GM23338 (cell line): ENCODE data around the gene MAN2B2. TPM values are rescaled to one million over a fixed set of nuclear protein-coding genes. Genes with fewer than 3 reads are reported as not detected.

Experiments used
- ATAC-seq: fragments of 200-7000 bp; cut with Tn5 transposase; 3 replicates; pipeline ENCODE4 v1.9.1; 2020
- DNase-seq: peaks from one replicate; pipeline ENCODE4 v3.0.0-alpha.2; 2015; ENCODE audit warnings: low spot score
- H2AFZ ChIP-seq: fragments of 200-600 bp; sonication (generic); 2 replicates; pipeline ENCODE4 v1.8.0; 2016; ENCODE audit warnings: antibody characterized with exemption, mild to moderate bottlenecking, moderate library complexity
- H3F3A ChIP-seq: fragments of 200-600 bp; sonication (generic); replicated peaks from 2 replicates; pipeline ENCODE4 v1.8.0; 2017; ENCODE audit warnings: antibody characterized with exemption, mixed run types, low read depth
- H3K27ac ChIP-seq: fragments of 200-600 bp; sonication (generic); 2 replicates; pipeline ENCODE4 v1.6.1; 2016; ENCODE audit warnings: low read depth
- H3K27me3 ChIP-seq: fragments of 200-600 bp; sonication (generic); 2 replicates; pipeline ENCODE4 v1.8.0; 2016; ENCODE audit warnings: mild to moderate bottlenecking, mixed run types, moderate library complexity; ENCODE audit not compliant: insufficient read depth
- H3K36me3 ChIP-seq: fragments of 200-600 bp; sonication (generic); 2 replicates; pipeline ENCODE4 v1.8.0; 2016; ENCODE audit warnings: mild to moderate bottlenecking; ENCODE audit not compliant: insufficient read depth
- H3K4me1 ChIP-seq: fragments of 200-600 bp; sonication (generic); 2 replicates; pipeline ENCODE4 v1.8.0; 2016; ENCODE audit warnings: mild to moderate bottlenecking, moderate library complexity; ENCODE audit not compliant: insufficient read depth
- H3K4me2 ChIP-seq: fragments of 200-600 bp; sonication (generic); 2 replicates; pipeline ENCODE4 v1.7.1; 2017; ENCODE audit warnings: mixed run types
- H3K4me3 ChIP-seq: fragments of 200-600 bp; sonication (generic); 2 replicates; pipeline ENCODE4 v1.6.1; 2016; ENCODE audit warnings: mixed run types
- H3K79me2 ChIP-seq: fragments of 200-600 bp; sonication (generic); replicated peaks from 2 replicates; pipeline ENCODE4 v1.8.0; 2017; ENCODE audit warnings: mild to moderate bottlenecking; ENCODE audit not compliant: insufficient read depth
- H3K9me2 ChIP-seq: fragments of 200-600 bp; sonication (generic); 2 replicates; pipeline ENCODE4 v1.8.0; 2017; ENCODE audit not compliant: insufficient read depth
- H4K20me1 ChIP-seq: fragments of 200-600 bp; sonication (generic); replicated peaks from 2 replicates; pipeline ENCODE4 v1.8.0; 2017; ENCODE audit warnings: mild to moderate bottlenecking; ENCODE audit not compliant: insufficient read depth
- H3K27ac Mint-ChIP-seq: 2 replicates; pipeline ENCODE4 v1.8.0; 2020; ENCODE audit warnings: inconsistent platforms, mild to moderate bottlenecking, moderate library complexity, mixed read lengths
- H3K27me3 Mint-ChIP-seq: 3 replicates; pipeline ENCODE4 v1.8.0; 2022; ENCODE audit warnings: low read depth, mild to moderate bottlenecking, moderate library complexity, mixed read lengths, inconsistent platforms; ENCODE audit not compliant: insufficient read depth, poor library complexity
- H3K36me3 Mint-ChIP-seq: 3 replicates; pipeline ENCODE4 v1.8.0; 2021; ENCODE audit warnings: low read depth, mild to moderate bottlenecking, inconsistent platforms, moderate library complexity, mixed read lengths
- H3K4me1 Mint-ChIP-seq: 3 replicates; pipeline ENCODE4 v1.8.0; 2020; ENCODE audit warnings: mild to moderate bottlenecking, inconsistent platforms, mixed read lengths
- H3K4me3 Mint-ChIP-seq: 3 replicates; pipeline ENCODE4 v1.8.0; 2021; ENCODE audit warnings: moderate library complexity, mild to moderate bottlenecking, inconsistent platforms, mixed read lengths
- H3K9me3 Mint-ChIP-seq: 3 replicates; pipeline ENCODE4 v1.8.0; 2020; ENCODE audit warnings: moderate library complexity, mild to moderate bottlenecking, inconsistent platforms, mixed read lengths
- CREB1 ChIP-seq: fragments of 250-450 bp; sonication (Bioruptor Pico); IDR thresholded peaks from 2 replicates; pipeline ENCODE4 v1.5.0; 2020; ENCODE audit warnings: low read depth, mild to moderate bottlenecking, moderate library complexity
- EZH2 ChIP-seq: fragments of 200-600 bp; sonication (generic); IDR thresholded peaks from one replicate; pipeline ENCODE4 v1.8.0; 2017; ENCODE audit warnings: antibody characterized with exemption, mild to moderate bottlenecking, low read depth; ENCODE audit not compliant: unreplicated experiment
- EZH2phosphoT487 ChIP-seq: fragments of 200-600 bp; sonication (generic); IDR thresholded peaks from one replicate; pipeline ENCODE4 v1.8.1; 2018; ENCODE audit warnings: antibody characterized with exemption; ENCODE audit not compliant: unreplicated experiment
- JUNB ChIP-seq: IDR thresholded peaks from one replicate; pipeline ENCODE4 v1.6.1; 2016; ENCODE audit warnings: antibody characterized with exemption; ENCODE audit not compliant: unreplicated experiment
- NANOG ChIP-seq: IDR thresholded peaks from 2 replicates; pipeline ENCODE4 v1.6.1; 2016; ENCODE audit warnings: antibody characterized with exemption, borderline replicate concordance
- POLR2AphosphoS5 ChIP-seq: IDR thresholded peaks from 2 replicates; pipeline ENCODE4 v1.6.1; 2016; ENCODE audit warnings: antibody characterized with exemption, low read depth
- STAT1 ChIP-seq: IDR thresholded peaks from one replicate; pipeline ENCODE4 v1.6.1; 2016; ENCODE audit warnings: antibody characterized with exemption; ENCODE audit not compliant: unreplicated experiment
- ZNF114 ChIP-seq: fragments of 250-450 bp; sonication (Bioruptor Pico); IDR thresholded peaks from 2 replicates; pipeline ENCODE4 v1.5.0; 2020; ENCODE audit warnings: mild to moderate bottlenecking, moderate library complexity
- ZNF331 ChIP-seq: fragments of 250-450 bp; sonication (Bioruptor Pico); IDR thresholded peaks from 2 replicates; pipeline ENCODE4 v1.5.0; 2020; ENCODE audit warnings: low read depth, mild to moderate bottlenecking, moderate library complexity
- ZNF462 ChIP-seq: fragments of 250-450 bp; sonication (Bioruptor Pico); IDR thresholded peaks from 2 replicates; pipeline ENCODE4 v1.5.0; 2020; ENCODE audit warnings: mild to moderate bottlenecking, moderate library complexity
- polyA plus RNA-seq: library from polyadenylated mRNA; unstranded; fragments of >200 nt; fragmentation: Nextera tagmentation; extraction: Ambion mirVana; gene quantifications from 2 replicates; pipeline ENCODE4 v1.2.1, GENCODE V29; 2016
- total RNA-seq: library from RNA; depleted of rRNA; stranded (reverse); fragments of >200 nt; shearing (Covaris generic); gene quantifications from 2 replicates; pipeline ENCODE4 v1.2.3, GENCODE V29; 2014
- TF ChIP-seq, protein P1 (sequence below), 2 experiments: fragments of 200-600 bp in 1 of 2; sonication (generic) in 1 of 2; conservative IDR thresholded peaks; 2 replicates each; pipeline versions ENCODE4 v1.5.1 to v1.6.1; 2016 to 2017; ENCODE audit warnings: antibody characterized with exemption in 2 of 2, low read depth in 2 of 2, mild to moderate bottlenecking in 2 of 2, moderate library complexity in 1 of 2
- TF ChIP-seq, protein P2 (sequence below): IDR thresholded peaks from one replicate; pipeline ENCODE4 v1.6.1; 2018; ENCODE audit warnings: antibody characterized with exemption; ENCODE audit not compliant: unreplicated experiment
- TF ChIP-seq, protein P3 (sequence below): IDR thresholded peaks from 2 replicates; pipeline ENCODE4 v1.6.1; 2016; ENCODE audit warnings: antibody characterized with exemption

The MAN2B2 gene
- total and polyA plus RNA-seq, 2 experiments from 2014 or later = 1.6 to 6.9 TPM

DNA sequence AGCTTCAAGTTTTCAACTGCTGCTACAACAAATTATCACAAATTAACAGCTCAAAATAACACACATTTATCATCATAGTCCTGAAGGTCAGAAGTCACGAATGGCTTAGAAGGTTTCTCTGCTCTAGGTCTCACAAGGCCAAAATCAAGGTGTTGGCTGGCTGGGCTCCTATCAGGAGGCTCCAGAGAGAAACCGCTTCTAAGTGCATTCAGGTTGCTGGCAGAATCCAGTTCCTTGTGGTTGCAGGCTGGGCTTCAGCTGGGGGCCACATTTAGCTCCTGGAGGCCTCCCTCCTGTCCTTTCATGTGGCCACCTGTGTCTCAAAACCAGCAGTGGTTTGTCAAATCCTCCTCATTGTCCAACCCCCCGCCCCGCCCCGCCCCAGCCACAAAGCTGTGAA lies 80.9 kb downstream of the MAN2B2 start:
- Histone ChIP-seq H3K36me3 (no peaks in the 10 kb centered on the region), H3K9me2 (no peaks in the 10 kb centered on the region), H3F3A (no peaks in the 10 kb centered on the region; the same call in 1 of the 2 replicates), H3K4me2 (no peak overlapping the region), H3K27ac (no peak overlapping the region), H3K27me3 (peaks cover 29% of the 10 kb centered on the region), H3K4me3 (no peak overlapping the region), H3K79me2 (no peaks in the 10 kb centered on the region), H4K20me1 (no peaks in the 10 kb centered on the region), H3K4me1 (peaks cover 9% of the 10 kb centered on the region), H2AFZ (no peak overlapping the region)
- Mint-ChIP-seq H3K27me3 (peaks cover 20% of the 10 kb centered on the region), H3K4me3 (no peak overlapping the region), H3K27ac (no peak overlapping the region), H3K4me1 (peaks cover 4% of the 10 kb centered on the region; the same call in 2 of the 3 replicates), H3K9me3 (no peaks in the 10 kb centered on the region), H3K36me3 (no peaks in the 10 kb centered on the region)
- ATAC-seq (no peak), DNase-seq (no peak)
- TF ChIP-seq POLR2AphosphoS5 (no peak), STAT1 (no peak), NANOG (no peak), JUNB (no peak), ZNF462 (CRISPR knock-in tag) (no peak), EZH2 (no peak), CREB1 (CRISPR knock-in tag) (no peak), ZNF114 (CRISPR knock-in tag) (no peak), EZH2phosphoT487 (no peak), ZNF331 (CRISPR knock-in tag) (no peak)
- TF ChIP-seq, protein P1, sequence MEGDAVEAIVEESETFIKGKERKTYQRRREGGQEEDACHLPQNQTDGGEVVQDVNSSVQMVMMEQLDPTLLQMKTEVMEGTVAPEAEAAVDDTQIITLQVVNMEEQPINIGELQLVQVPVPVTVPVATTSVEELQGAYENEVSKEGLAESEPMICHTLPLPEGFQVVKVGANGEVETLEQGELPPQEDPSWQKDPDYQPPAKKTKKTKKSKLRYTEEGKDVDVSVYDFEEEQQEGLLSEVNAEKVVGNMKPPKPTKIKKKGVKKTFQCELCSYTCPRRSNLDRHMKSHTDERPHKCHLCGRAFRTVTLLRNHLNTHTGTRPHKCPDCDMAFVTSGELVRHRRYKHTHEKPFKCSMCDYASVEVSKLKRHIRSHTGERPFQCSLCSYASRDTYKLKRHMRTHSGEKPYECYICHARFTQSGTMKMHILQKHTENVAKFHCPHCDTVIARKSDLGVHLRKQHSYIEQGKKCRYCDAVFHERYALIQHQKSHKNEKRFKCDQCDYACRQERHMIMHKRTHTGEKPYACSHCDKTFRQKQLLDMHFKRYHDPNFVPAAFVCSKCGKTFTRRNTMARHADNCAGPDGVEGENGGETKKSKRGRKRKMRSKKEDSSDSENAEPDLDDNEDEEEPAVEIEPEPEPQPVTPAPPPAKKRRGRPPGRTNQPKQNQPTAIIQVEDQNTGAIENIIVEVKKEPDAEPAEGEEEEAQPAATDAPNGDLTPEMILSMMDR (conservative IDR thresholded peaks at IDR 0.05; ENCODE audit: low read depth in 2 of 2) = no peak
- TF ChIP-seq, protein P2, sequence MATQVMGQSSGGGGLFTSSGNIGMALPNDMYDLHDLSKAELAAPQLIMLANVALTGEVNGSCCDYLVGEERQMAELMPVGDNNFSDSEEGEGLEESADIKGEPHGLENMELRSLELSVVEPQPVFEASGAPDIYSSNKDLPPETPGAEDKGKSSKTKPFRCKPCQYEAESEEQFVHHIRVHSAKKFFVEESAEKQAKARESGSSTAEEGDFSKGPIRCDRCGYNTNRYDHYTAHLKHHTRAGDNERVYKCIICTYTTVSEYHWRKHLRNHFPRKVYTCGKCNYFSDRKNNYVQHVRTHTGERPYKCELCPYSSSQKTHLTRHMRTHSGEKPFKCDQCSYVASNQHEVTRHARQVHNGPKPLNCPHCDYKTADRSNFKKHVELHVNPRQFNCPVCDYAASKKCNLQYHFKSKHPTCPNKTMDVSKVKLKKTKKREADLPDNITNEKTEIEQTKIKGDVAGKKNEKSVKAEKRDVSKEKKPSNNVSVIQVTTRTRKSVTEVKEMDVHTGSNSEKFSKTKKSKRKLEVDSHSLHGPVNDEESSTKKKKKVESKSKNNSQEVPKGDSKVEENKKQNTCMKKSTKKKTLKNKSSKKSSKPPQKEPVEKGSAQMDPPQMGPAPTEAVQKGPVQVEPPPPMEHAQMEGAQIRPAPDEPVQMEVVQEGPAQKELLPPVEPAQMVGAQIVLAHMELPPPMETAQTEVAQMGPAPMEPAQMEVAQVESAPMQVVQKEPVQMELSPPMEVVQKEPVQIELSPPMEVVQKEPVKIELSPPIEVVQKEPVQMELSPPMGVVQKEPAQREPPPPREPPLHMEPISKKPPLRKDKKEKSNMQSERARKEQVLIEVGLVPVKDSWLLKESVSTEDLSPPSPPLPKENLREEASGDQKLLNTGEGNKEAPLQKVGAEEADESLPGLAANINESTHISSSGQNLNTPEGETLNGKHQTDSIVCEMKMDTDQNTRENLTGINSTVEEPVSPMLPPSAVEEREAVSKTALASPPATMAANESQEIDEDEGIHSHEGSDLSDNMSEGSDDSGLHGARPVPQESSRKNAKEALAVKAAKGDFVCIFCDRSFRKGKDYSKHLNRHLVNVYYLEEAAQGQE = no peak
- TF ChIP-seq, protein P3, sequence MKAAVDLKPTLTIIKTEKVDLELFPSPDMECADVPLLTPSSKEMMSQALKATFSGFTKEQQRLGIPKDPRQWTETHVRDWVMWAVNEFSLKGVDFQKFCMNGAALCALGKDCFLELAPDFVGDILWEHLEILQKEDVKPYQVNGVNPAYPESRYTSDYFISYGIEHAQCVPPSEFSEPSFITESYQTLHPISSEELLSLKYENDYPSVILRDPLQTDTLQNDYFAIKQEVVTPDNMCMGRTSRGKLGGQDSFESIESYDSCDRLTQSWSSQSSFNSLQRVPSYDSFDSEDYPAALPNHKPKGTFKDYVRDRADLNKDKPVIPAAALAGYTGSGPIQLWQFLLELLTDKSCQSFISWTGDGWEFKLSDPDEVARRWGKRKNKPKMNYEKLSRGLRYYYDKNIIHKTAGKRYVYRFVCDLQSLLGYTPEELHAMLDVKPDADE = no peak
